ENCODE results near the gene C4orf36.

Gene C4orf36

DNA sequence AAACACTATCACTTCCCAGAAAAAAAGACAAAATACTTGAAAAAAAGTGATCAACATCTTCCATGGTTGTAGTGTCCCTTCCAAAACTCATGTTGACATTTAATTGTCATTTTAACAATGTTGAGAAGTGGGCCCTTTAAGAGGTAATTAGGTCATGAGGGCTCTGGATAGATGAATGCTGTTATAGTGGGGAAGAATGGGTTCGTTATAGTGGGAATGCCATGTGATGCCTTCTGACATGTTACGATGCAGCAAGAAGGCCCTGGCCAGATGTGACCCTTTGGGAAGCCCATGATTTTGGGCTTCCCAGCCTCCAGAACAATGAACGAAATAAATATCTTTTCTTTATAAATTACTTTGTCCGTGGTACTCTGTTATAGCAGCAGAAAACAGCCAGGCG lies 39.0 kb downstream of the C4orf36 start:
- no peak for DNase-seq

DNA sequence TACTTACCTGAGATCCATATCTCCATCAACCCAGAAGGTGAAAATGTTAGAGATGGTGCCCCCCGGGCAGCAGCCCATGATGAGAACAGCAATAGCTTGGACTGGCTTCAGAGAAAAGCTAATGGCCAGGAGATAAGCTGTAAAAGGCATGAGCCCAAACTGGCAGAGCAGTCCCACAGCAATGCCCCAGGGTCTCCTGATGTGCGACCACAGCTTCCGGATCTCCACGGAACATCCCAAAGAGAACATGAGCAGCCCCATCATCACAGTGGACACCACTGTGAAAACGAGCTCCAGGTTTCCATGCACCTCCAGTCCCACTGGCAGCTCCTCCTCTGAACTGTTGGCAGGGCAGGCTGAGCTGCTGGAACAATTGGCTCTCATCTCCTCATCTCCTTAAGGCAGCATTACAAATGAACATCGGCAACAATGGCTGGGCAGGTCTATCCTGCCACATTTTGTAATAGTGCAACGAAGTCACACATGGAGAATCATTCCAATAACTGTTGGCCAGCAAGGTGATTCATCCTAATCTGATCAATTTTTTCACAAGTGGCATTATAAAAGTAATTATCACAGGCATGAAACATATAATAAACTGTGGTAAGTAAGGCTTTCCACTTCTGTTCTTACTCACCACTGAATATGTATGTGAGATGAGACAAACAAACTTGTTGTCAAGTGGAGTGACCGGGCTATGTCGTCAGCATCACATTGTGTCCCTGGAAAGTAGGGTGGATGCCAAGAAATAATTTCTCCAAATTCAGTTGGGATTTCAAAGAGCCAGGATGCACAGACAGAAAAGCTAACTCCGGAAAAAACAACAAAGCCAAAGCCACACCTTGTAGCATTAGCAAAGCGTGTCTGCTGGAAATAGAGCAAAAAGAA lies 43.2 kb downstream of the C4orf36 start, which contains the start of gene SLC10A6:
SLC10A6 (minus strand) TSS at position 653 of the 888 bp plus-strand sequence; CDS start at position 384, 269 bp downstream.
- DNase-seq = no peak

DNA sequence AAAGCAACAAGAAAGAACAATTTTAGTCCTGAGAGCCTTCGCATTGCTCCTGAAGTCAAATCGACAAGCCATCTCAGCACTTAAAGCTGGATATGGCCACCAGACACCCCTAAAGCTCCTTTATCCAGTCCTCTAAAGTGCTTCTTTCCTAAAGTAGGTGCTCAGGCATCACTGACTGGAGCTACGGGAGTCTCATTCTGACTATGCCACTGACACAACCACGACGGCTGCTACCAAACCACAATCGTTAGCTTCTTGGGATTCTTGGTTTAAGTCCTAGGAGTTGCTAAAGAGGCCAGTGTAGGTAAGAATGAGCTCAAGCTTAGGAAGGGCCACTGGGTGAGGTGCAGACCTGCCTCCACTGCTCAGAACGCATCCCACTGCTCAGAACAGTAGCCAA lies 44.1 kb downstream of the C4orf36 start:
- no peak for DNase-seq

DNA sequence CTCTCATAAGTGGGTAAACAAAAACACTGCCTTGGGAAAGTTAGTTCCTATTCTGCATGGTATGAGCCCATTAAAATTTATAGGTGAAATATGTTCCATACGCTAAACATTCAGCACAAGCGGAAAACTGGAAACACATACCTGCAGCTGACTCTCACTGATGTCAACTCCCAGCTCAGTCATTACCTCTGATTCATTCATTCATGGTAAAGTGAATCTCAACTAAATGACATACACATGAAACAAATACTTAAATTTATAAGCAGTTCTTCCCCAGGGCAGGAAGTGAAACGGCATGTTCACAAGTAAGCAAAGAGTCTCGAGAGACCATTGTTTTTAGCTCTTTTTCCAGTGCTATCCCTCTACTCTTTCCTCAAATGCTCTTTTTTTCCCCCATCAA lies 44.7 kb downstream of the C4orf36 start:
- DNase-seq = no peak

DNA sequence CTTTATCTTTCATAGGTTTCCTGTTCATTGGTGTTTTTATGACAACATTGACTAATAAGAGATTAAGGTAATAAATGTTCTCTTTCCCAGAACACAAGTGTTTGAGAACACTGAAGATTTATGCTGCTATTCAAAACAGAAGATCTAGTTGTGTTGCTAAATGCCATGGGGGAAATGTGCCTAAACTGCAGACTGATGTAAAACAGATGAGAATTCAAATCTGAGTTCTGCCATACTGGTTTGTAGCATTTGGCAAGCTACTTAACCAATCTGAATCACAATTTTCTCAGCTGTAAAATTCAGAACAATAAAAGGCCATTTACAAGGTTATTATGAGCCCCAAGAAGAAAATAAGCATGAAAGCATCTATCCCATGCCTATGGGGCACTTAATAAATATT lies 45.3 kb downstream of the C4orf36 start:
- DNase-seq = no peak

DNA sequence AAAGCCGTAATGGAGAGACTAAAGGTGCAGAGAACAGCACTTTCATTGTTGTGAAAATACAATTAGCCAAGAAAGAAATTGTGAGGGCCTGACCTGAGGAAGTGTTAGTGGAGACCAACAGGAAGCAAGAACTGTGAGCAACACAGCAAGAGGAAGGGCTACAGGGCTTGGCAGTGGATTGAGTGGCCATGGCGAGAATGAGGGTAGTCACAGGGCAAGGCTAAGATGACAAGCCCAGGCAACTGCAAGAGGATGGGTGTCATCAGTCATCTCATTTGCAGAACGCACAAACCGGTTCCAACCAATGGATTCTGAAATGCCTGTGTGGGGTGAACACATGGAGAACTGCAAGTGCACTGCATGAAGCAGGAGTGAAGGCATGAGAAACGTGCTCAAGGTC lies 46.6 kb downstream of the C4orf36 start:
- no peak for DNase-seq

DNA sequence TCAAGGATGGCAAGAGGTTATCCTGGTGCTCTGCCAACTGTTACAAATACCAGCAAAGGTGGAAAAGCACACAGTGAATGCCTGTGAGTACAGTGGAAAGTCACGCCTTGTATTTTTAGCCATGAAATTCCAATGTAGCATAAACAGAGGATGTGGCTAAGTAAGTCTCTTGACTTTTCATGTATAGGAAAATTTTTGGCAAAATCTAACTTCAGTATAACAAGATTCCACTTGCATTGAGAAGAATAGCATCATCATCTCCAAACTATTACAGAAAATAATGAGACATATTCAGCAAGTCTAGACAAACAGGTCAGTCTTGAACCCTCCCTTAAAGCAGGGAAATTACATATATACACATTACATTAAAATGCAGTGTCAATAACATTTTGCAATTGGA lies 50.9 kb downstream of the C4orf36 start:
- no peak for DNase-seq

DNA sequence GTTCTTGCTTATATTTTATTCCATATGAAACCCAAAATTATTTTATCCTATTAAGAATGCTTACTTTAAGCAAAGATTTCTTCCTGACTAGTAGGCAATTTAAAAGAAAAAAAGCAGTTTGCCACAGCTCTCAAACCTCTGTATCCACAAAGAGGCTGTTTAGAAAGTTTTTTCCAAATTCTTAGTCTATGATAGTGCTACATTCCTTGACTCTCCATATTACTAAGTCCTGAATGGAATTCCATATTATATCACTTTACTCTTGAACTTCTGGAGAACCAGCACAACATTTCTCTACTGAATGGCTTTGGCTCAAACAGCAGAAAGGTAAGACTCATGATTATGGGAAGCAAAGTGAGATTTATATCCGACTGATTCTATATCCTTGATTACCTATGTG lies 51.4 kb downstream of the C4orf36 start:
- DNase-seq = no peak

DNA sequence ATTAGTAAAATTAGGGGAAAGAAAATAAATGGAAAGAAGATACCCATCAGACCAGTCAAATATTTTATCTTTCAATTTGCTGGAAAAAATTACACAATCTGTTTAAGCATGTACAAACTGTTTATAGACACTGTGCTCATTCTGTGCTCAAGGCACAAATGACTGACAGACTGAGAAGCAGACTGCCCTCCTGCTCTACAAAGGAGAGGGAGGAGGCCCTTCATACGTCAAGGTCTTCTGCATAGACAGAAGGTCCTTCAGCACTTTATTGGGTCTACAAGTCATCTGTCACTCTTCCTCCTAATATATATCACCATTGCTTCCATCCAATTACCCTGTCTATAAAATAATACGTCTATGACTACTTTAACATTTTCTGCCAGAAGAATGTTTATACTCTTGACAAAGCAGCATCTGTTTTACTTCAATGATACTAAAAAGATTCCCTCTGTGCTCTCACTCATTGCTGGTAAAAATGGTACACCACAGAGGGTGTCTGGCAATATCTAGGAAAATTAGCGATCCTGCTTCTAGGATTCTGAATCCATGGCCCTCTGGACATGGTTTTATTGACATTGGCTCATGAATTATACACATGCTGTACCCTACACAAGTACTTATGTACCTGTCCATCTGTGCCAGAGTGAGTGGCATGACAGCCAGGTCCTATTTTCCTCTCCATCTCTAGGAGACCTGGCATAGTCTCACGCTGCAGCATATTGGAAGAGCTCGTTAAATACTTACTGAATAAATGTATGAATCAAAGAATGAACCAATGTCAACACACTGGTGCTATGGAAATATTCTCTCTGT lies 54.3 kb downstream of the C4orf36 start:
- no peak for DNase-seq

DNA sequence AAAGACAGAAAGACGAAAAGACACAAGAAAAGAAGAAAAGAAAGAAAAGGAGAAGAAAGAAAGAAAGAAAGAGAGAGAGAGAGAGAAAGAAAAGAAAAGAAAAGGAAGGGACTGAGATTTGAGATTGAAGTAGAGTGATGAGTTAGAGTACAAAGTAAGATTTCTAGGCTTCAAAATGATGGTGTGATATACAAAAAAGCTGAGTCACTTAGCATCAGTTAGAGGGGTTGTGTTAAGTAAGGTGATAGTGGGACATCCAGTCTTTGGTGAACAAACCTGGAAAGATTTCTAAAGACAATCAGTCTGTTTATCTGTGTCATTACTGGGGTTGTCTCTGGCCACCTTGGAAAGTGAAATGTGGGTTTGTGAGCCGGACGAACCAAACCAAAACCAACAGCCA lies 56.5 kb downstream of the C4orf36 start:
- DNase-seq = no peak

DNA sequence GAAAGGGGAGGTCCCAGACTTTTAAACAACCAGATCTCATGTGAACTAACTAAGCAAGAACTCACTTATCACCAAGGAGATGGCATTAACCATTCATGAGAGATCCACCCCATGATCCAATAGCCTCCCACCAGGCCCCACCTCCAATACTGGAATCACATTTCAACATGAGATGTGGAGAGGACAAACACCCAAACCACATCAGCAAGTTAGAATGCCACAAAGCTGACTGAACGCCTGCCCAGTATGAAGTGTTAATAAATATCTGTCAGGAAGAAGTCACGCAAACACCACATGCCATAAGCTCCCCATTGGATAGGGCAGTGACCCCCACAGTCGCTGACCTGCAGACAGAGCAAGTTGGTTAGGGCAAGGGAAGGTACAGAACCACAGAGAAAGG lies 57.3 kb downstream of the C4orf36 start:
- DNase-seq = no peak

DNA sequence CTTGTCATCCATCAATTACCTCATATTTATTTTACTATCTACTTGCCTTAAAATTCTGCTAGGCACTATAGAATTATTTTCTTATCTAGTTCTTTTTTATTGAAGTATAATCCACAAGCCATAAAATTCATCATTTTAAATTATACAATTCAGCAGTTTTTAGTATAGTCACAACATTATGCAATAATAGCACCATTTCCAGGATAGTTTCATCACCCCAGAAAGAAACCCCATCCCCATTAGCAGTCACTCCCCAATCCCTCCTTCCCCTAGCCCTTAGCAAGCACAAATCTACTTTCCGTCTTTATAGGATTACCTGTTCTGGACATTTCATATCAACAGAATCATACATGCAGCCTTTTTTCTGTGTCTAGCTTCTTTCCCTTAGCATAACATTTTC lies 58.6 kb downstream of the C4orf36 start:
- no peak for DNase-seq

DNA sequence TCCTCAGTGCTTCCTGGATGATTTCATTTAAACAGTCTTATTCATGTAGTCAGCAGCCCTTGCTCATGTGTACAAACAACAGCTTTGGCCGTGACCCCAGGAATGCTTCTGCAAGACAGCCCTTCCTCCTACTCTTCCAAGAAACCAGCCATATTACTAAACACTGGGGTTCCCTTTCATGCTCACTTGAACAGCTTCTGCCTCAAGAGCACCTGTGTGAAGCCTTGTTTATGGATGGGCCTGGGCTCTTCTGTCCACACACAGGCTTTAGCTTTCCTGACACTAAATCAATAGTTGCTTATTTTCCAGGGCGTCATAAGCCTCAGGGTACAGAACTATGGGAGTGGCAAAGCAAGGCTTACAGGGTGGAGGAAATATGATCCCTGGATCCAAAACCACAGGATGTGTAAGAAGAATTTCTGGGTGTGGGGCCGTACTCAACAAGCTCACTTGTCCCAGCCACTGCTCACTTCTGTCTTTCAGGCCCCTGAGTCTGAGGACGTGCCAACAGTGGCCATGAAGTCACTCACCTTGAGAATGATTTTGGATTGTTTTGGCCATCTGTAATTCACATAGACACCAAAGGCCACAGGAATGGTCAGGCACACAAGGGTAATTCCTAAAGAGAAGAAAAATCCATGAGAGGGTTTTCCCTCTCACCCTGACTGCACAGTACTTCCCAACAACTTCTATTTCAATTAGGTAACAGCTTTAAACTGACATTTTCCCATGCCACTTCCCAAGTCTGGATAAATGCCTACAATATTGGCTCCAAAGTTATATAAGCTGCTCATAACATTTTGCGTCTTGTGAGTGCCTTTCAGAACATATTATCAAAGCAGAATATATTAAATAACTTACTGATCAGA lies 60.7 kb downstream of the C4orf36 start:
- DNase-seq = no peak

All from activated effector memory CD4-positive, alpha-beta T cell treated with anti-CD3 and anti-CD28 coated beads, Interleukin-2, amount 50 U/mL, for 16 hours (primary cell).